HG03571 (cell line): Measurements from ENCODE around the gene CTXN1.
A peak's percentile ranks its signal among the peaks of the same experiment; 100 is the strongest.
"Not testable (repeated sequence)": the region's sequence is repeated elsewhere in the genome, so short reads cannot be mapped to it uniquely, and the experiment has no call there.

Experiments
- ATAC-seq: cut with Tn5 transposase; IDR thresholded peaks from one replicate; pipeline ENCODE4 v1.9.1; 2021; ENCODE audit not compliant: unreplicated experiment

The CTXN1 gene

DNA sequence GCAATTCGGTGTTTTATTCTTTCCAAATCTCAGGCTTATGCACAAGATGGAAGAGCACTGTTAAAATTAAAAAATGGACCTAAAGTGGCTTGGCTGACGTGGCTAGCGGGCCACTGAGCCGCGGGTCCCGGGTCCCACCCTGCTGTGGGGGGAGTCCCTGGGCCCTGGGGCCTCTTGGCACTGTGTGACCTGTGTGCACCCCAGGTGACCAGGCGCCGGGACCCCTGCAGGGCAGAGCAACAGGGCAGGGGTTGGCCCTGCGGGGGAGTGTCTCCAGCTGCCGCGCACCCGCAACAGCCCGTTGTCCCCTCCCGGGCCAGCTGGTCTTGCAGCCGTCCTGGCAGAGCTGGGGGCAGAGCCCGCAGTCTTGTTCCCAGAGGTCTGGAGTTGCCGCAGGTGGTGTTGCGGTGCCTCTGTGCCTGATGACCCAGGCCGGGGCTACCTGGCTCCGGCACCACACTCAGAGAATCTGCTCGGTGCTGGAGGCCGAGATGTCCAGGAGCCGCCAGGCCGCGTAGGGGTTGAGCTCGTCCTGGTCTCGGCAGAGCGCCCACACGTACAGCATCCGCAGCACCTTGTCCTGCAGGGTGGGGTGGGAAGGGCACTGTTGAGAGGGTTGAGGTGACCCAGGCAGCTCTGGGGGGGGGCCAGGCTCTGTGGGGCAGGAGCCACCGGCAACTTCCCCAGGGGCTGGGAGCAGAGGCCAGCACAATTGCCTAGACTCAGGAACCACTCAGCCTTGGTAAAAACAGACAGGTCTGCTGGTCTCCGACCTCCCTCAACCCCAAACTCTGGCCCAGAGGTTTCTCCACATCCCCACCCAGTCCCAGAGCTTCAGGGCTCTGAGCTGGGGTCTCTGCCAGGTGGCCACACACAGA is 1.0 kb upstream of the CTXN1 start:
- no peak for ATAC-seq

DNA sequence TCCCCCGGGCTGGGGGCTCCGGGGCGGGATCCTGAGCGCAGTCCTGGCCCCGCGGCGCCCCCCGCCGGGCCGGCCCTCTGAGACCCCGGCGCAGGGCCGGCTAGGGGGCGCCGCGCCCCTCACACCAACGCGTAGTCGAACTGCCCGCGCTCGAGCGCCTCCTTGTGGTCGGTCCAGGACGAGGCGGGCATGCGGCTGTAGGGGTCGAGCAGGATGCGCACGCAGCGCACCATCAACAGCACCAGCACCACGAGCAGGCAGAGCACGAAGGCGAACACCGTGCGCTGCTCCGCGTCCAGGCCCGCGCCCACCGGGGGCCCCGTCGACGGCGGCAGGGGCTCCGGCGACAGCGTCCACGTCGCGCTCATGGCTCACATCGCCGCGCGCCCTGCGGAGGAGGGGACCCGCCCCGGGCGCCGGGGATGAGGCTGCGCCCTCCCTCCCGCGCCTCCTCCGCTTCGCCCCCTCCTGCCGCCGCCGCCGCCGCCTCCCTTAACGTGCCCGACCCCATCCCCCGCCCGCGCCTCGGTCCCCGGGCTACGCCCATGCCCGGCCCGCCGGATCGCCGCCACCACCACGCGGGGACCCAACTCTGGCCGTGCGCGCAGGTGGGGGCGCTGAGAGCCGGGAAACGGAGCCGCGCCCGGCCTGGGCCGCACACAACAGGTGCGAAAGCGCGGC is 624 bp downstream of the CTXN1 start:
- no peak for ATAC-seq

DNA sequence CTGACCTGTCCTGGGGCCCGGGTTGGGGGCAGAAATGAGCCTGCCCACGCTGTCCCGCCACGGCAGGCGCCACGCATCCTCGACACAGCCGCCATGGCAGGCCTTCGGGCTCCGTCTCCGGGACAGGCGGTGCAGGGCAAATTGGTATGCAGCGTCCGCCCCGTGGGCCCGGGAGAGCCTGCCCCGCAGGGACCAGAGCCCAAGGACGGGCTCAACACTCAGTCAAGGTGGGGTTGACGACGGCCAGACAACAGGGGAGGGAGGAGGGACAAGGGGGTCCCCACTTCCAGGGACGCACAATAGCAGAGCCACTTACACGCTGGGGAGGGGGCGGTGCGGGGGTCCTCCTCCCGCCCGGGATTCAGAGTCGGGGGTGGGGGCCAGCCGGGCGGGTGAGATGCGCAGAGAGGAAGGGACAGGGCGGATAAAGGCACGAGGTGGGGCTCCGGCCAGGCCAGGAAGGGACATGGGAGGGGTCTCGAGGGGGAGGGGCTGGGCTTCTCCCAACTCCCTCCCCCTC is 1.2 kb downstream of the CTXN1 start:
- no peak for ATAC-seq

- ATAC-seq: no peak
Observed at GRCh38 chr19:7924241-7924640, 1.7 kb downstream of the CTXN1 start.

DNA sequence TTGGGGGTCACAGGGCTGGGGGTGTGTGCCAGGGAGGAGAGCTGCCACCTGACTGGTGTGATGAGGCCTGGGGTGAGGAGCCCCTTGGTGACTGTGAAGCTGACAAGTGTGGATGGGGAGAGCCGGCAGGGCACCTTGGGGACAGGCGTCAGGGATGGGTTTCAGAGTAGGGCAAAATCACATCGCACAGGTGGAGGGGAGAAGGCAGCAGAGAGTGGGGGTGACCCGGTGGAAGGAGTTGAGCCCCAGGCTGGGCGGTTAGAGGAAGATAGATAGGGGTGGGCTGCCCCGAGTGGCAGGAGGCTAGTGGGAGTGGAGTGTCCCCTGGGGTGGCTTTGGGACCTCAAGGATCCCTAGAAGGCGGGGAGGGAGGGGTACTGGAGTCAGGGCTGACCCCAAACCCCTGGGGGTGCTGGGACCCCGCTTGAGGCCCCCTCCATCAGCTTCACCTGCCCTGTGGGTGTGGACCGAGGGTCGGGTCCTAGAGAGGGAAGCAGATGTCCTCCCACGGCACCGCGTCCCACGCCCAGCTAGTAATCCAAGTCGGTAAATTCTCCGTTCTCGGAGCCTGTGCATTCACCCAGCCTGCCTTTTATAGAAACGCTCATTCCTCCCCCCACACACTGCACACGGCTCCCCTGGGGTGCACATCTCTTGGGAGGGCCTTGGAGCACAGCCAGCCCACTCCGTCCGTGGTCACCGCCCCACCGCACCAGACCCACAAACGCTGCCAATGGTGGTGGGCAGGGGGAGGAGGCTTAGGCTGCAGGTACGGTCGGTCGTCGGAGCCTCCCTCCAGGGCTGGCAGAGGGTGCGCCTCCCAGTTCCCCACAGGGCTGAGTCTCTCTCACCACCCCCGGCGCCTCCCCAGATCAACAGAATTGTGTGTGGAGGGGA is 2.4 kb downstream of the CTXN1 start:
- ATAC-seq: no peak

DNA sequence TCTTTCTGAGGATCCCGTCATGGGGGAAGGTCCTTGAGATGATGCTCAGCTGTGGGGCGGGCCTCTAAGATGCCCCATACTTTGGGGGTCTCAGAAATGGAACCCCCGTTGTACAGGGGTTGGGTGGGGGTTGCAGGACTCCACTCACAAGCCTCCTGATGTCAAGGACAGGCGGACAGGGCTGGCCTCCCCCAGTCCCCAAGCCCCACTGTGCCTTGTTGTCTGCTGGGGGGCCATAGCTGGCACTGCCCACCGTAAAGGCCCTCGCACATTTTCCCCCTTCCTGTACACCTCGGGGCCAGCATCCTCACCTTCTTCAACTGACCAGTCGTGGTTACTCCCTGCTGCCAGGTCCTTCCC is 3.1 kb downstream of the CTXN1 start:
- no peak for ATAC-seq

- ATAC-seq: no peak
Observed at GRCh38 chr19:7921967-7922835, 3.7 kb downstream of the CTXN1 start.

DNA sequence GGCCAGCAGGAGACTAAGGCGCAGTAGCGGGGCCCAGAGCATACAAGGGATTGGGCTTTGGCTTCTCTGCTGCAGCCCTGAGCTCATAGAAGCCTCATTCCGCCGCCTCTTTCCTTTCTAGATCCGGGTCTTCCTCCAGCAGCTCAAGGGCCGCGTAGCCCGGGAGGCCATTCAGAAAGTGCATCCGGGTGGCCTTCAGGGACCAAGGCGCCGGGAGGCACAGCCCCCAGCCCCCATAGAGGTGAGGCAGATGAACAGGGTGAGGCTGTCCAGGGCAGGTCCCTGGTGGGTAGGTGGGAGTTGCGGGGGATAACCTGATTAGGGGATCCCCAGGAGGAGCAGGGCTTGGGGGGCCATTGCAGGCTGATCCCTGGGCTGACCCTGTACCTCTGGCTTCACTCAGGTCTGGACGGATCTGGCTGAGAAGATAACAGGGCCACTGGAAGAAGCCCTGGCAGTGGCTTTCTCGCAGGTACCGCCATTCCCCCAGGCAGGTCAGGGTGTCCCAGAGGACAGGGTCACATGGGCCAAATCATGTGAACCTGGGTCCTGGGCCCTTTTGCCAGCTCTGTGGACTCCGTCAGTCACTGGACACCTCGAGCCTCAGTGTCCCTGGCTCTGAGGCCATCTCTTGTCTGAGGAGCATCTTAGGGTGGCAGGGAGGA is 4.5 kb downstream of the CTXN1 start:
- ATAC-seq: no peak

DNA sequence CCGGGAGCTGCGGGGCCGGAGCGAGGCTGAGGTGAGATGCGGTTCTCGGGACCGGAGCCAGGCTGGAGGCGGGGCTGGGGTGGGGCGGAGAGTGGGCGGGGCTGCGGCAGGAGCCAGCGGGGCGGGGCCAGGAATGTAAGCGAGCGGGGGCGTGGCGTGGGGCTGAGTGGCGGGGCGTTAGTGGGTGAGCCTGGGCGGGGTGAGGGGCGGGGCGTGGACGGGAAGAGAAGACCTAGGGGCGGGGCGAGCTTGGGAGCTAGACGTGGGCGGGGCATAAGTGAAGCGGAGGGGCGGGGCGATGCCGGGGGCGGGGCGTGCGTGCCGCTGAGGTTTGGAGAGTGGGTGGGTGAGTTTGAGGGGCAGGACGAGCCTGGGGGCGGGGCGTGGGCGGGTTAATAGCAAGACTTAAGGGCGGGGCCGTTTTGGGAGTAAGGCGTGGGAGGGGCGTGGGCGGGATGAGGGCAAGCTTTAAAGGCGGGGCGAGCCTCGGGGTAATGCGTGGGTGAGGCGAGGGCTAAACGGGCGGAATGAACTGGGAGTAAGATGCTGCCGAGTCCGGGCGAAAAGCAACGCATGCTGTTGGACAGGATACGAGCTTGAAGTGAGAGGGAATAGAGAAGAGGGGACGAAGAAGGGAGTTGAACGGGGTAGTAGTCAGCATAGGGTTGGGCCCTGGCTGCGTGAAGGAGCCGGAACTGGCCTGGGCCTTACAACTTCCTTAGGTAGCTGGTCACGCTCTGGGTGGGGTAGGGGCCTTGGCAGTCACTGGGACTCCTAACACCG is 5.2 kb downstream of the CTXN1 start:
- ATAC-seq: peak; percentile 30

GRCh38 chr19:7919610-7920518 is 6.1 kb downstream of the CTXN1 start, which contains the start of gene SNAPC2:
SNAPC2 (plus strand) TSS chr19:7920338; CDS start chr19:7920367, 29 bp downstream.
- ATAC-seq: peak; percentile 42

- no peak for ATAC-seq
Observed at GRCh38 chr19:7918615-7919421, 7.1 kb downstream of the CTXN1 start.

DNA sequence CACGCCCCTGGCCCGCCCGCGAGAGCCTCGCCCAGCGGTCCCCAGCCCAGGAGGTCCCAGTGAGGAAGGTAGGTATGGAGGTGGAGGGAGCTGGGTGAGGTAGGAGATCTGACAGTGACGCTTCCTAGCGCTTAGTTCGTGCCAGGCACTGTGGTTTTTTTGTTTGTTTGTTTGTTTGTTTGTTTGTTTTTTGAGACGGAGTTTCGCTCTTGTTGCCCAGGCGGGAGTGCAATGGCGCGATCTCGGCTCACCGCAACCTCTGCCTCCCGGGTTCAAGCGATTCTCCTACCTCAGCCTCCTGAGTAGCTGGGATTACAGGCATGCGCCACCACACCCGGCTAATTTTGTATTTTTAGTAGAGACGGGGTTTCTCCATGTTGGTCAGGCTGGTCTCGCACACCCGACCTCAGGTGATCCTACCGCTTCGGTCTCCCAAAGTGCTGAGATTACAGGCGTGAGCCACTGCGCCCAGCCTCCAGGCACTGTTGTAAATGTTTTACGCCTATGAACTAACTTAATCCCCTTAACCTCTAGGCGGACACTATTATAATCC is 7.8 kb downstream of the CTXN1 start:
- not testable (repeated sequence) for ATAC-seq

- no peak for ATAC-seq
Observed at GRCh38 chr19:7917267-7918061, 8.5 kb downstream of the CTXN1 start.

GRCh38 chr19:7916955-7917266 is 9.0 kb downstream of the CTXN1 start:
- ATAC-seq: no peak

- no peak for ATAC-seq
Observed at GRCh38 chr19:7916103-7916954, 9.6 kb downstream of the CTXN1 start.
